OCI-LY7 (cell line): ENCODE results near the gene CHST3.

Experiments used
- EZH2phosphoT487 ChIP-seq: fragments of 200-600 bp; sonication (generic); IDR thresholded peaks from 2 replicates; pipeline ENCODE4 v1.6.1; 2018; ENCODE audit warnings: low read depth, borderline replicate concordance, mild to moderate bottlenecking, mixed run types, antibody characterized with exemption, low read length, moderate library complexity, mixed read lengths
- TF ChIP-seq, protein P1 (sequence below): fragments of 200-600 bp; sonication (generic); conservative IDR thresholded peaks from 2 replicates; pipeline ENCODE4 v1.5.1; 2014; ENCODE audit warnings: mild to moderate bottlenecking, antibody characterized with exemption, low read length, moderate library complexity, mixed read lengths

DNA sequence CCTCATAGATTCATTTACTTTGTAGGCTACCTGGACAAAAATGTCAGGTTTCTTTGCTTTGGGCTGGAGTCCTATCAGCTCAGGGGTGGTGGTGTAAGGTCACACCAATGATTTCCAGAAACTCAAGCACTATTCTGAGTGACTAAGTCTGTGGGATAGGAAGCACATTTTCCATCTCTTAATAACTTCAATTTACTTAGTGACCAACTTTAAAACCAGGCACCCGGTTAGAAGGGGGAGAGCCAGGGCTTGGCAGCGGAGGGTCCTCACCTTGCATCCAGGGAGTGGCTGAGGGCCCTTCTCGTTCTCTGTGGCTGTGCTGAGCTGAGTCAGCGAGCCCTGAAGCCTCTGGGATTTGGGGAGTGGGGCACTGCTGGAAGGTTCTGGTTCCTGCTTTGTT, 6.7 kb downstream of the CHST3 start:
- TF ChIP-seq, protein P1, sequence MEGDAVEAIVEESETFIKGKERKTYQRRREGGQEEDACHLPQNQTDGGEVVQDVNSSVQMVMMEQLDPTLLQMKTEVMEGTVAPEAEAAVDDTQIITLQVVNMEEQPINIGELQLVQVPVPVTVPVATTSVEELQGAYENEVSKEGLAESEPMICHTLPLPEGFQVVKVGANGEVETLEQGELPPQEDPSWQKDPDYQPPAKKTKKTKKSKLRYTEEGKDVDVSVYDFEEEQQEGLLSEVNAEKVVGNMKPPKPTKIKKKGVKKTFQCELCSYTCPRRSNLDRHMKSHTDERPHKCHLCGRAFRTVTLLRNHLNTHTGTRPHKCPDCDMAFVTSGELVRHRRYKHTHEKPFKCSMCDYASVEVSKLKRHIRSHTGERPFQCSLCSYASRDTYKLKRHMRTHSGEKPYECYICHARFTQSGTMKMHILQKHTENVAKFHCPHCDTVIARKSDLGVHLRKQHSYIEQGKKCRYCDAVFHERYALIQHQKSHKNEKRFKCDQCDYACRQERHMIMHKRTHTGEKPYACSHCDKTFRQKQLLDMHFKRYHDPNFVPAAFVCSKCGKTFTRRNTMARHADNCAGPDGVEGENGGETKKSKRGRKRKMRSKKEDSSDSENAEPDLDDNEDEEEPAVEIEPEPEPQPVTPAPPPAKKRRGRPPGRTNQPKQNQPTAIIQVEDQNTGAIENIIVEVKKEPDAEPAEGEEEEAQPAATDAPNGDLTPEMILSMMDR, result no peak
- no peak for TF ChIP-seq EZH2phosphoT487
